ENCODE results near the gene FBN3. TPM values are rescaled to one million over a fixed set of nuclear protein-coding genes. Genes with fewer than 3 reads are reported as not detected.

The FBN3 gene
- total RNA-seq, 8 experiments from 2014 or later: 0.07 to 4.8 (median 3.6) TPM; not detected in 2

DNA sequence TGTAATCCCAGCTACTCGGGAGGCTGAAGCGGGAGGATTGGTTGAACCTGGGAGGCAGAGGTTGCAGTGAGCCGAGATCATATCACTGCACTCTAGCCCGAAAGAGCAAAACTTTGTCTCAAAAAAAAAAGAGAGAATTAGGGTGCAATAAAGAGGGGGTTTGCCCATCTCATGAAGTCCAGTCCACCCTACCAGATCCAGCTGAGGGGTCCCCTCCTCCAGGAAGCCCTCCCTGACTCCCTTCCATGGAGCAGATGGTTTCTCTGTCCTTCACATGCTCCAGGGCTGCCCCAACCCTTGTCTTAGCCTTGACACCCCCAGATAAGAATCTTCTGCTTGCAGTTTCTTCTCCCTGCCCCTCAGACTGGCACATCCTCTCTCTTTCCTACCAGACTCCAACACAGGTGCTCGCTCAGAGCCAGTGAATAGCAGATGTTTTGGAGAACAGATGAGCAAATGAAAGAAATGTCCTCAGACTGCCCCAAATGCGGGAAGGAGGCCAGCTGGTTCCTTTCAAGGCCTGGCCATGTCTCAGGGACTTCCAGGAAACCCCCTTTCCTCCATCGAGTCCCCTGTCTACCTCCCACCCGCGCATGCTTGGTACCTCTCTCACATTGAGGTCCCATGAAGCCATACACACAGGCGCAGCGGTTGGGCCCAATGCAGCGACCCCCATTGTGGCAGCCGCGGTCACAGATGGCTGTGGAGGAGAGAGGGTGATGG is 5.0 kb downstream of the FBN3 start:
- in situ Hi-C loops (cut with MboI; ENCODE audit: low pct_unique_long_range_greater_than_20kb in 2 of 9, low sequenced_read_pairs in 9 of 9, unreplicated experiment in 9 of 9): no loop called here
- no peak overlapping the region for H3K4me3 ChIP-seq
- ATAC-seq (replicated peaks in 6 of 8): no peak
- H3K27ac ChIP-seq: no peak overlapping the region
- whole genome bisulfite sequencing, 10 experiments: 80 to 100% (median 93%) methylated on average over 1 to 9 of the region's 14 CpGs; no CpG with 5 or more reads in 3 of the 10 experiments
- peaks cover 0 to 17% of the 10 kb centered on the region in 2 donors for H3K4me1 ChIP-seq (replicated peaks in 1 of 2)

DNA sequence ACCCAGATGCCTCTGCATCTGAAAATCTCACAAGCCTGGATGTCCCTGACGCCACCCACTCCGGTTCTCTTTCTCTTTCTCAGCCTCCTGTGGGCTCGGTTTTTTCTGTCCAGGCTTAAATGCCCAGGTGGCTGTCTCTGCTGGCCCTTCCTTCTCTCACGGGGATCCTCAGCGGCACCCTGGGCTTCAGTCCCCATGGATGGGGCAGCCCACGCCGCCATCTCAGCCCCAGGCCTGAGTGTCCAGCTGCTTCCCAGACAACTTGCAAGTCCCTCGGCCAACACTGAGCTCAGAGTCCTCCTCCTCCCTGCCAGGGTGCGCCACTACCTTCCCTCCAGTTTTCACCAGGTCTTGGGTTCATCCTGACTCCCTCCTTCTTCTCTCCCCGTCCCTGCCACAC is 6.4 kb downstream of the FBN3 start:
- in situ Hi-C loops (cut with MboI; ENCODE audit: low pct_unique_long_range_greater_than_20kb in 2 of 9, low sequenced_read_pairs in 9 of 9, unreplicated experiment in 9 of 9): no loop called here
- Histone ChIP-seq H3K4me1 (replicated peaks in 1 of 2) (peaks cover 0 to 15% of the 10 kb centered on the region in 2 donors), H3K4me3 (no peak overlapping the region), H3K27ac (no peak overlapping the region)
- WGBS, 10 experiments: 1 to 61% (median 40%) methylated on average over 1 to 7 of the region's 10 CpGs; no CpG with 5 or more reads in 3 of the 10 experiments
- ATAC-seq (replicated peaks in 6 of 8): peak in 6 of 8 experiments; percentile 12 to 50 (median 21)

DNA sequence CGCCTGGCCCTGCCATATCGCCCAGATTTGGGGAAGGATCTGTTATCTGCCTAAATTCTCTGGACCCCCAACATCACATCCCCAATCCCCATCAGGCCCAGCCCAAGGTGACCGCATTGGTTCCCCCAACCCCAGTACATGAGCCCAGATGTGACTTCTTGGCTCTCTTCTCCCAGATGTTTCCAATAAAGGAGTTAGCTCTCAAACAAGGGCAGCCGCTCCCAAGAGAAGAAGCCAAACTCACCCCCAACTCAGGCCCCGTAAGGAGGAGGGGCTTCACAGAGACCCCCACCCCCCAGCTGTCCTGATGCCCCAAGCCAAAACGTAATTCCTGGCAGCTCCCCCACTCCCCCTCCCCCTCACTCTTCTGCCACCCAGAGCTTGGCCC is 6.9 kb downstream of the FBN3 start:
- Histone ChIP-seq H3K4me3 (no peak overlapping the region), H3K4me1 (replicated peaks in 1 of 2) (peaks cover 0 to 11% of the 10 kb centered on the region in 2 donors), H3K27ac (no peak overlapping the region)
- ATAC-seq (replicated peaks in 6 of 8): no peak
- in situ Hi-C loops (cut with MboI; ENCODE audit: low pct_unique_long_range_greater_than_20kb in 2 of 9, low sequenced_read_pairs in 9 of 9, unreplicated experiment in 9 of 9): no loop called here
- 92% methylated on average over 2 of the region's 6 CpGs; no CpG with 5 or more reads in 9 of the 10 experiments for WGBS, 10 experiments

DNA sequence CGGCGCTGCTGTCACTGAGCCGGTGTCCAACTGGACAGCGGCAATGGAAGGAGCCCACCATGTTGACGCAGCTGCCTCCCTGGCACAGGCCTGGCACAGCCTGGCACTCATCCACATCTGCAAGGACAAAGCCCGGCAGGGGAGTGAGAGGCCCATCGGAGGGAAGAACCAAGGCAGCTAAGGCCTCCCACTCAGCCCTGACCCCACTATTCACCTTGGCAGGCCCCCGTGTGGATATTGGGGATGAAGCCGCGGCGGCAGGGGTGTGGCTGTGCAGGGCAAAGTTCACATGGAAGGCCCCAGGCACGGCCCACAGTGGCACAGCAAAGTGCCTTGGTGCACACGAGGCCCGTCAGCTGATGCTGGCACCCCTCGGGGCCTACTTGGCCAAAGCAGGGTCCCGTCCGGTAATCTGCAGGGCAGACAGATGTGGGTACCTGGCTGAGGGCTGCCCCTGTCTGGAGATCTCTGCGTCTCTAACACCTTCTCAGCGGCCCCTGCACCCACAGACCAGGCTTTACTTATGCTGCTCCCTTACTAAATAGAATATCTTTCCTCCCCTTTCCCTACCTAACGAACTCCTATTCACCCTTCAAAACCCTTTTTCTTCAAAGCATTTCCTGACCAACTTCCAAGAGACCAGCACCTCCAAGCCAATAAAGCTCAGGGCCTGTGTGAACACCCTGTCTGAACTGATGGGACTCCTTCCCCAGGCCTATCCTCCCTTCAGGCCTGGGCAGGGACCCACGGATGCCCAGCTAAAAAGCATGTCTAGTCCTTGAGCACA is 7.5 kb downstream of the FBN3 start:
- Histone ChIP-seq H3K4me1 (replicated peaks in 1 of 2) (peaks cover 0 to 11% of the 10 kb centered on the region in 2 donors), H3K27ac (no peak overlapping the region), H3K4me3 (no peak overlapping the region)
- 43 to 100% (median 91%) methylated on average over 1 to 7 of the region's 21 CpGs; no CpG with 5 or more reads in 5 of the 10 experiments for WGBS, 10 experiments
- in situ Hi-C loops (cut with MboI; ENCODE audit: low pct_unique_long_range_greater_than_20kb in 2 of 9, low sequenced_read_pairs in 9 of 9, unreplicated experiment in 9 of 9): no loop called here
- ATAC-seq (replicated peaks in 6 of 8): no peak

DNA sequence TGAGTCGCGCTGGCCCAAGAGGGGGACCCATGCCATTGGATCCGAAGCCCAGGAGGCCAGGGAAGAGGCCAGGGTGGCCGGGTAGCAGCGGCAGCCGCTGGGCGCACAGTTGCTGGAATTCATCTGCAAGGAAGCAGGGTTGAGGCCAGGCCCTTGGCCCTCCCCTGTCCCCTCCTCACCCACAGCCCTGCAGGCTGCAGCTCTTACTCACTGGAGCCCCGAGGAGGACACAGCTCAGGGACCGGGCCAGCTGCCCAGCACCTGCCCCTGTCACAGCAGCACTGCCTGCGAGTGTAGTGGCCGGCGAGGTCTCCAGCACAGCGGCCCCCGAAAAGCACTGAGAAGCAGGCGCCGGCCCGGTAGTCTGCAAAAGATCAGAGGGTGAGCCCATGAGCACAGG is 11.2 kb downstream of the FBN3 start:
- no peak for ATAC-seq (replicated peaks in 6 of 8)
- H3K4me1 ChIP-seq (replicated peaks in 1 of 2): peaks cover 0 to 9% of the 10 kb centered on the region in 2 donors
- in situ Hi-C loops (cut with MboI; ENCODE audit: low pct_unique_long_range_greater_than_20kb in 2 of 9, low sequenced_read_pairs in 9 of 9, unreplicated experiment in 9 of 9): no loop called here
- WGBS, 10 experiments: 40 to 100% (median 74%) methylated on average over 2 to 12 of the region's 17 CpGs; no CpG with 5 or more reads in 6 of the 10 experiments
- no peak overlapping the region for H3K27ac ChIP-seq
- no peak overlapping the region for H3K4me3 ChIP-seq

DNA sequence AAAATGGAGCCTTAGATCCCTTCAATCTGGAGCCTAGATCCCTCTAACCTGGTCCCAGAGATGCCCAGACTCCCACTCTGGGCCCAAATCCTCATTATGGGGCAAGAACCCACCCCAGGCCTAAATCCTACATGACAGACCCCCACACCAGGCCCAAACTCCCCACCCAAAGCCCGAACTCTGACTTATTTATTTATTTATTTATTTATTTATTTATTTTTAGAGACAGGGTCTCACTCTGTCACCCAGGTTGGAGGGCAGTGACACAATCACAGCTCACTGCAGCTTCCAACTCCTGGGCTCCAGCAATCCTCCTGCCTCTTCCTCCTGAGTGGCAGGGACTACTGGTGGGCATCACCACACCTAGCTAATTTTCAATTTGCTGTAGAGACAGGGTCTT is 12.0 kb downstream of the FBN3 start:
- no peak overlapping the region for H3K27ac ChIP-seq
- peaks cover 0 to 2% of the 10 kb centered on the region in 2 donors for H3K4me1 ChIP-seq (replicated peaks in 1 of 2)
- in situ Hi-C loops (cut with MboI; ENCODE audit: low pct_unique_long_range_greater_than_20kb in 2 of 9, low sequenced_read_pairs in 9 of 9, unreplicated experiment in 9 of 9): no loop called here
- no peak overlapping the region for H3K4me3 ChIP-seq
- ATAC-seq (replicated peaks in 6 of 8): no peak
- WGBS, 10 experiments: 0 to 43% (median 38%) methylated on average over 1 of the region's 1 CpG; no CpG with 5 or more reads in 7 of the 10 experiments

DNA sequence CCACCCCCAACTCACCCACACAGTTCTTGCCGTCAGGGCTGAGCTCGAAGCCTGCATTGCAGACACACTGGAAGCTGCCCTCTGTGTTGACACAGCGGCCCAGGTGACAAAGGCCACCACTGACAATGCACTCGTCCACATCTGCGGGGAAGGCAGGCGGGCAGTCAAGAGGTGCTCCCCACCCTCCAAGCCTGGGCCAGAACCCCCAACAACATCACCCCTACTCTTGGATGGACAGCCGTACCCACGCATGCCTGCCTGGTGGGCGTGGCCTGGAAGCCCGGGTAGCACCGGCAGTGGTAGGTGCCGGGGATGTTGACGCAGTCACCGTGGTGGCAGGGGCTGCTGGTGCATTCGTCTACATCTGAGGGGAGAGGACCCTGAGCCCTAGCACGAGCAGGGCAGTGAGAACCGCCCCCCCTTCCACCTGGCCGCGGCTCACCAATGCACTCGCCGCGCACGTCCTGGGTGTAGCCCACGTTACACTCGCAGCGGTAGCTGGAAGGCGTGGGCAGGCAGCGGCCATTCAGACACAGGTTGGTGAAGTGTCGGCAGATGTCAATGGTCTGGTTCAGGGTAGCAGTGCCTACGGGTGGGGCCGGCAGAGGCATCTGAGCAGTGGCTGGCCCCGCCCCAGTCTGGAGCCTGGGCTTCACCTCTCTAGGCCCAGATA is 13.3 kb downstream of the FBN3 start:
- Histone ChIP-seq H3K4me1 (replicated peaks in 1 of 2) (no peaks in the 10 kb centered on the region), H3K4me3 (no peak overlapping the region), H3K27ac (no peak overlapping the region)
- peak in 1 of 8 experiments; percentile 11 for ATAC-seq (replicated peaks in 6 of 8)
- 90 to 100% (median 91%) methylated on average over 1 to 16 of the region's 32 CpGs; no CpG with 5 or more reads in 7 of the 10 experiments for WGBS, 10 experiments
- in situ Hi-C loops (cut with MboI; ENCODE audit: low pct_unique_long_range_greater_than_20kb in 2 of 9, low sequenced_read_pairs in 9 of 9, unreplicated experiment in 9 of 9): no loop called here

DNA sequence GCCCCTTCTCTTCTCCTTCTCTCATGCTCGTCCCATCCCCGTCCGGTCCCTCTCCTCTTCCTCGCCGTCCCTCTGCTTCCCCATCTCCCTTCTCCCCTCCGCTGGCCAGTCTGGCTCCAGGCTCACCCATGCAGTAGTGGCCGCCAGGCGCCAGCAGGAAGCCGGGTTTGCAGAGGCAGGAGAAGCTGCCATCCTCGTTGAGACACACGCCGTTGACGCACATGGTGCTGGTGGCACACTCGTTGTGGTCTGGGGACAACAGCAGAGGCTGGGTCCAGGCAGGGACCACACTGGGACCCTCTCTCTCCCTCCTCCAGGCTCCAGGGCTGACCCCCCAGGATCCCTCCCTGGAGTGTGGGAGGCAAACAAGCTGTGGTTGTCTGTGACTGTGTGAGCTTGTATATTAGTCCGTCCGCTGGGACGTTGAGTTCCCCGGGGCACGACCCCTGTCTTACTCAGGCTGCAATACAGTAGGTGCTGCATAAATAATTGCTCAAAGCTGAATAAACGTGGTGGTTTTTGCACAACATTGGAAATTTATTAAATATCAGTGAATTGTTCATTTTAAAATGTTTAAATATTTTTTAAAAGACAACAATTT is 16.4 kb downstream of the FBN3 start:
- no peak for ATAC-seq (replicated peaks in 6 of 8)
- Histone ChIP-seq H3K4me3 (no peak overlapping the region), H3K27ac (no peak overlapping the region), H3K4me1 (replicated peaks in 1 of 2) (no peaks in the 10 kb centered on the region)
- WGBS, 10 experiments: 42 to 95% (median 68%) methylated on average over 1 to 14 of the region's 20 CpGs
- in situ Hi-C loops (cut with MboI; ENCODE audit: low pct_unique_long_range_greater_than_20kb in 2 of 9, low sequenced_read_pairs in 9 of 9, unreplicated experiment in 9 of 9): no loop called here

DNA sequence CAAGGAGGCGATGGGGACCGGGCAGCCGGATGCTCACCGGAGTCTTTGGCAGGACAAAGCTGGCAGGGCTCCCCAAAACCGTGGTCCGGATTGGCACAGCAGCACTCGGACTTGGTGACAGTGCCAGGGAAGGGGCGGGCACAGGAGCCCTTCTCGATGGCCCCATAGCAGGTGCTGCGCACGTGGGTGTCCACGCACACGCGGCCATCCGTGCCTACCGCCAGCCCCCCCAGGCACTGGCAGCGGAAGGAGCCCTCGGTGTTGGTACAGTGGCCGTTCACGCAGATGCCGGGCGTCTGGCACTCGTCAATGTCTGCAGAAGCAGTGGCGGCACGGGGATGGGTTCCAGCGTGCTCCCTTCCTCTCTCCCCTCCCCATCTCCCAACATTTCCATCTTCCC is 17.9 kb downstream of the FBN3 start:
- no peak overlapping the region for H3K4me3 ChIP-seq
- no peak overlapping the region for H3K27ac ChIP-seq
- no peak for ATAC-seq (replicated peaks in 6 of 8)
- WGBS, 10 experiments: 12 to 93% (median 63%) methylated on average over 2 to 8 of the region's 26 CpGs; no CpG with 5 or more reads in 4 of the 10 experiments
- in situ Hi-C loops (cut with MboI; ENCODE audit: low pct_unique_long_range_greater_than_20kb in 2 of 9, low sequenced_read_pairs in 9 of 9, unreplicated experiment in 9 of 9): no loop called here
- no peaks in the 10 kb centered on the region for H3K4me1 ChIP-seq (replicated peaks in 1 of 2)

DNA sequence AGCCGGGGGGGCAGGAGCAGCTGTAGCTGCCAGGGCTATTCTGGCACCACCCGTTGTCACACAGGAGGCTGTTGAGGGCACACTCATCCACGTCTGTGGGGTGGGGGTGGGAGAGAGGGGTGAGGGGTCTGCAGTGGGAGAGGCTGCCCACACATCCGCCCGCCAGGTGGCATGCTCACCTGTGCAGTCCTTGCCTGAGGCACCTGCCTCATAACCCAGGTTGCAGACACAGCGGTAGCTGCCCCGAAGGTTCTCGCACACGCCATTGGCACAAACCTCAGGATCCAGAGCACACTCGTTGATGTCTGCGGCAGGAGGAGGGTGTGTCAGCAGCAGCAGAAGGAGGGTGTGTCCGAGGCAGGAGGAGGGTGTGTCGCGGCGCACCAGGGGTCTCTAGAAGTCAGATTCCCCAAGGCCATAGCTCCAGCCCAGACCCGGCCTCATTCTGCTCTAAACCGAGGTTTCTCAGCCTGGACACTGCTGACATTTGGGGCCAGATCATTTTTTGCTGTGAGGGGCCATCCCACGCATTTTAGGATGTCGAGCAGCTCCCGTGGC is 20.3 kb downstream of the FBN3 start:
- 20 to 82% (median 80%) methylated on average over 1 to 3 of the region's 20 CpGs; no CpG with 5 or more reads in 7 of the 10 experiments for WGBS, 10 experiments
- H3K4me3 ChIP-seq: no peak overlapping the region
- H3K4me1 ChIP-seq (replicated peaks in 1 of 2): no peaks in the 10 kb centered on the region
- in situ Hi-C loops (cut with MboI; ENCODE audit: low pct_unique_long_range_greater_than_20kb in 2 of 9, low sequenced_read_pairs in 9 of 9, unreplicated experiment in 9 of 9): no loop called here
- ATAC-seq (replicated peaks in 6 of 8): no peak
- no peak overlapping the region for H3K27ac ChIP-seq

DNA sequence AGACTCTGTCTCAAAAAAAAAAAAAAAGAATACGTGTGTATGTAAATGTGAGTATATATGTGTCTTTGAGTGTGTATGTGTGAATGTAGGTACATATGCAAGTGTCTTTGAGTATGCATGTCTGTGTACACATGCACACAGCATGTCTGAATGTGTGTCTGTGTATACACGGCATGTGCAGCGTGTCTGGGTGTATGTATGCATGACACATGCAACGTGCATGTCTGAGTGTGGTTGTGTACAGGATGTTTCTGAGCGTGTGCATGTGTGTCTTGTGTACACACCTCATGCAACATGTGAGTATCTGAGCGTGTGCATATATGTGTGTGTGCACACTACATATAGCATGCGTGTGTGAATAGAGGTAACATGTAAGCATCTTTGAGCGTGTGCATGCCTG is 20.8 kb downstream of the FBN3 start:
- WGBS, 10 experiments: 0 to 100% (median 72%) methylated on average over 1 to 5 of the region's 8 CpGs; no CpG with 5 or more reads in 2 of the 10 experiments
- Histone ChIP-seq H3K4me1 (replicated peaks in 1 of 2) (no peaks in the 10 kb centered on the region), H3K27ac (no peak overlapping the region), H3K4me3 (no peak overlapping the region)
- ATAC-seq (replicated peaks in 6 of 8): no peak
- in situ Hi-C loops (cut with MboI; ENCODE audit: low pct_unique_long_range_greater_than_20kb in 2 of 9, low sequenced_read_pairs in 9 of 9, unreplicated experiment in 9 of 9): no loop called here

DNA sequence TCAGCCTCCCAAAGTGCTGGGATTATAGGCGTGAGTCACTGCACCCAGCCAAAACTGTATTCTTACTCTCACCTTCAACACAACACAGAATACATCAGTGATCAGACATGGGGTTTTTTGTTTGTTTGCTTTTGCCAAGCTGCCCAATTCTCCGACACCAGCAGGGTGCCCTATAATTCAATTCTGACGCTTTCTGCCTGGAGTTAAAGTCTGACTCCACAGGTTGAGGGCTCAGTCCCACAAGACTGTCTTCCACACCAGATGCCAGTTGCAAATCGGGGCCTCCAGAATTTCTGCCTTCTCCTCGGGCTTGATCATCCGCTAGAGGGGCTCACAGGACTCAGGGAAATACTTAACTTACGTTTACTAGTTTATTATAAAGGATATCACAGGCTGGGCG is 22.1 kb downstream of the FBN3 start:
- ATAC-seq (replicated peaks in 6 of 8): no peak
- Histone ChIP-seq H3K27ac (no peak overlapping the region), H3K4me3 (no peak overlapping the region), H3K4me1 (replicated peaks in 1 of 2) (no peaks in the 10 kb centered on the region)
- in situ Hi-C loops (cut with MboI; ENCODE audit: low pct_unique_long_range_greater_than_20kb in 2 of 9, low sequenced_read_pairs in 9 of 9, unreplicated experiment in 9 of 9): no loop called here
- WGBS, 10 experiments: 20 to 87% (median 73%) methylated on average over 2 to 6 of the region's 8 CpGs; no CpG with 5 or more reads in 3 of the 10 experiments

All from motor neuron (in vitro differentiated cells).